Bronchial epithelial cell (primary cell): ENCODE results near the gene STAT5B. TPM values are rescaled to one million over a fixed set of nuclear protein-coding genes. Genes with fewer than 3 reads are reported as not detected.
A peak's percentile ranks its signal among the peaks of the same experiment; 100 is the strongest.

ENCODE experiments used
- DNase-seq: peaks from one replicate; pipeline ENCODE4 v3.0.0-alpha.2; 2010; ENCODE audit warnings: low read depth
- FAIRE-seq: peaks from 2 replicates; lab custom pipeline; 2011; peaks lifted over from hg19 to GRCh38; lab: Jason Lieb, UNC
- H3K27me3 ChIP-seq: 2 replicates; pipeline ENCODE4 v1.5.1; 2011; ENCODE audit warnings: low read length; ENCODE audit not compliant: control insufficient read depth, insufficient read depth
- H3K36me3 ChIP-seq: 2 replicates; pipeline ENCODE4 v1.5.1; 2011; ENCODE audit warnings: low read length; ENCODE audit not compliant: control insufficient read depth, insufficient read depth
- H3K4me3 ChIP-seq: 2 replicates; pipeline ENCODE4 v1.5.1; 2011; ENCODE audit warnings: mild to moderate bottlenecking, low read depth, low read length, control low read depth
- total RNA-seq: library from RNA; depleted of rRNA; stranded (reverse); fragments of >200 nt; gene quantifications from 2 replicates; pipeline ENCODE4 v1.2.1, GENCODE V29; 2014
- TF ChIP-seq, protein P1 (sequence below): IDR thresholded peaks from 2 replicates; pipeline ENCODE4 v1.5.1; 2011; ENCODE audit warnings: mild to moderate bottlenecking, moderate library complexity, low read length, control low read depth, inconsistent platforms; ENCODE audit not compliant: insufficient read depth, severe bottlenecking

The STAT5B gene
- total RNA-seq, 1 donor from 2014 or later, result 11.6 TPM

DNA sequence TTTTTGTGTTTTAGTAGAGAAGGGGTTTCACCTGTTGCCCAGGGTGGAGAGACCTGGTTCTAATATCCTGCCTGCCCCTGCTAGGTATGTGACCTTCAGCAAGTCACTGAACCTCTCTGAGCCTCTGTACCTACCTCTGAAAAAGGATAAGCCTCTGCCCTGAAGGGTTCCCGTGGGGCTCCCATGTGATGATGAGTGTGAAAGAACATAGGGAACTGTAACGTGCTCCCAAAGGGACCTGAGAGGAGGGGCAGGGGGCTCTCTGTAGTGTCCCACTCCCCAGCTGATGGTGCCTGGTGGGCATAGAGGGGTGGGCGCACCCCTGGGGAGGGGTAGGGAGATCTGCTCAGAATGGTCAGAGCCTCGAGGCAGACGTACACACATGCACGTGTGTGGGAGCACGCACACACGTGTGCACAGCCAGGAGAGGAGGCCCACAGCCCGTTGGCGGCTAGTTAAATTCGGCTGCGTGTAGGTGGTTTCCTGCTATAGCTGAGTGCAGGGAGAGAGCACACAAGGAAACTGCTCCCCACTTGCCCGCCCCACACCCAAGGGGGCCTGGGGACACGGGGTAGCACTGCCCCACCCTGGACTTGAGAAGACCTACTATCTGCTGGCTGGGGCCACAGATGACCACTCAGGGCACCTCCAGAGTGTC is 101.9 kb downstream of the STAT5B start:
- no peak for FAIRE-seq
- no peaks in the 10 kb centered on the region for H3K27me3 ChIP-seq
- no peak overlapping the region for H3K4me3 ChIP-seq
- H3K36me3 ChIP-seq, result no peaks in the 10 kb centered on the region
- TF ChIP-seq, protein P1, sequence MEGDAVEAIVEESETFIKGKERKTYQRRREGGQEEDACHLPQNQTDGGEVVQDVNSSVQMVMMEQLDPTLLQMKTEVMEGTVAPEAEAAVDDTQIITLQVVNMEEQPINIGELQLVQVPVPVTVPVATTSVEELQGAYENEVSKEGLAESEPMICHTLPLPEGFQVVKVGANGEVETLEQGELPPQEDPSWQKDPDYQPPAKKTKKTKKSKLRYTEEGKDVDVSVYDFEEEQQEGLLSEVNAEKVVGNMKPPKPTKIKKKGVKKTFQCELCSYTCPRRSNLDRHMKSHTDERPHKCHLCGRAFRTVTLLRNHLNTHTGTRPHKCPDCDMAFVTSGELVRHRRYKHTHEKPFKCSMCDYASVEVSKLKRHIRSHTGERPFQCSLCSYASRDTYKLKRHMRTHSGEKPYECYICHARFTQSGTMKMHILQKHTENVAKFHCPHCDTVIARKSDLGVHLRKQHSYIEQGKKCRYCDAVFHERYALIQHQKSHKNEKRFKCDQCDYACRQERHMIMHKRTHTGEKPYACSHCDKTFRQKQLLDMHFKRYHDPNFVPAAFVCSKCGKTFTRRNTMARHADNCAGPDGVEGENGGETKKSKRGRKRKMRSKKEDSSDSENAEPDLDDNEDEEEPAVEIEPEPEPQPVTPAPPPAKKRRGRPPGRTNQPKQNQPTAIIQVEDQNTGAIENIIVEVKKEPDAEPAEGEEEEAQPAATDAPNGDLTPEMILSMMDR, result no peak
- DNase-seq, result no peak

DNA sequence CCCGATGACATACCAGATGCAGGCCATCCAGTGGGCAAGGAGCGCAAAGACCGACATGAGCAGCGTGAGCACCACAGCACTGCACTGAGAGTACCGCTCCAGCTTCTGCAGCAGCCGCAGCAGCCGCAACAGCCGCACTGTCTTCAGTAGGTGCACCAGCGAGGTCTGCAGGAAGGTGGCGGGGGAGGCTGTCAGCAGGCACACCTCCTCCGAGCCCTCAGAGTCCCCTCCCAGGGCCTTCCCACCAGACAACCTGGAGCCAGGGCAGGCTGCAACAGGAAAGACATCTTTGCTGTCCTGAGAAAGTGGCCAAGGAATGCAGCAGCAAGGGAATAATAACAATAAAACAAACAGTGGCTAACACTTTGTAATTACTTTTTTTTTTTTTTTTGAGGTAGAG is 104.4 kb downstream of the STAT5B start:
- DNase-seq (peak; percentile 75), FAIRE-seq (no peak)
- TF ChIP-seq, protein P1, result peak; percentile 34
- H3K36me3 ChIP-seq, result no peaks in the 10 kb centered on the region
- no peaks in the 10 kb centered on the region for H3K27me3 ChIP-seq
- H3K4me3 ChIP-seq, result no peak overlapping the region

DNA sequence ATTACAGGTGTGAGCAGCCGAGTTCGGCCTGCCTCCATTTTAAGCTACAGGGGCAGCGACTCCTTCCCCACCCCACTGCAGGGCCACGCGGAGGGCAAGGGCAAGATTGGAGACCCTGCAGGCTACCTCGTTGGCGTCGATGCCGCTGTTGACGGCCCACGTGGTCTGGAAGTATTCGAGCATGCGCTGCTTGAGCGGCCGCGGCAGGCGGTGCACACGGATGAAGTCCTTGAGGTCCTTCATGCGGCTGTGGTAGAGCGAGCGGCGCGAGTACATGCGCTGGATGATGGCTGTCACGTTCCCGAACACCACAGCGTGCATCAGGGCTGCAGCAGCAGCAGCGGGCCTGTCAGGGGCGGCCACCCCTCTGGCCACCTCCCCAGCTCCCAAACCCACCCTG is 106.8 kb downstream of the STAT5B start:
- DNase-seq (no peak), FAIRE-seq (no peak)
- Histone ChIP-seq H3K36me3 (no peaks in the 10 kb centered on the region), H3K4me3 (no peak overlapping the region), H3K27me3 (no peaks in the 10 kb centered on the region)
- TF ChIP-seq, protein P1, result no peak

DNA sequence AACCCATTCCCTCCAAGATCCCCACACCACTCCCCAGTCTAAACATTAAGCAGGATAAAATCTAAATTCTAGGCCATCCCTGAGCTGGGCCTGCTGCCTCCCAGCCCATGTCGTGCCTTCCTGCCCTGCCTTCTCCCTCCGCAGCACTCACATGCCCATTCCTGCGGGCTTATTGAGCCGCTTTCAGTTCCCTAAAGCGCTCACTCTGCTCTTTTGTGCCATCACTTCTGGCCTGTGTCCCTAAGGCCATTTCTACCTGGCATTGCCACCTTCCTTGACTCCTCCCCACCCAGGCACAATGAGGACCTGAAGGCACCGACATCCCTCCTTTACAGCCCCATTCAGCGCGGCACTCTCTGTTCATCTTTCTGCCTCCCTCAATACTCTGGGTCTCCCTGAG is 108.4 kb downstream of the STAT5B start:
- FAIRE-seq (no peak), DNase-seq (no peak)
- TF ChIP-seq, protein P1, result no peak
- H3K27me3 ChIP-seq, result no peaks in the 10 kb centered on the region
- no peak overlapping the region for H3K4me3 ChIP-seq
- H3K36me3 ChIP-seq, result no peaks in the 10 kb centered on the region

DNA sequence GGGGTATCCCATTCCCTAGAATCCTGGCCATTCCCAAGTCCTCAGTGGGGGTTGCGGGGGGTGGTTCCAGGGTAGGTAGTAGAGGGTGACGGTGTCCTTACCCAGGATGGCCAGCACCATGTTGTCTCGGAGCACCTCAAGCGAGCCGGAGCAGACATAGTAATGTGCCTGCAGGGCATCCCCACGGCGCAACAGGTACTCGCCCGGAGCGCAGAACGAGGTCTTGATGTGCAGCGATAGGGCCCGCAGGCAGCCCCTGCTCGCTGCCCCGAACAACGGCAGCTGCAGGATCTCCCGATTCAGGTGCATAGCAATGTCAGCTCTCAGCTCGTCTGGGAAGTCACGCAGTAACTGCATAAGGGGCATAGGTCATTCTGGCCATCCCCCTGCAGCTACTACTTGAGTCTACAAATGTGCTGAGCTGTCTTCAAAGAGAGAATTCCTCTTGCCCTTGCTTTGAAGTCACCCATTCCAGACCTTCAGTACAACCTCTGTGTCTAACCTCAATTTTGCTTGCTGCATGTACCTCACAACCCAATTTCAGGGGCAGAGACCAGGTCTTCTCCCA is 109.9 kb downstream of the STAT5B start:
- Histone ChIP-seq H3K36me3 (no peaks in the 10 kb centered on the region), H3K27me3 (no peaks in the 10 kb centered on the region), H3K4me3 (no peak overlapping the region)
- DNase-seq (no peak), FAIRE-seq (no peak)
- TF ChIP-seq, protein P1, result no peak
